Mesenchymal stem cell (in vitro differentiated cells and primary cell): ENCODE measurements around the gene SDR9C7.
"Not testable (repeated sequence)": the region's sequence is repeated elsewhere in the genome, so short reads cannot be mapped to it uniquely, and the experiment has no call there.

ENCODE experiments used
- DNase-seq: peaks from one replicate; pipeline ENCODE4 v3.0.0-alpha.2; 2013
- H2AFZ ChIP-seq: one replicate; pipeline ENCODE4 v1.6.1; 2013; ENCODE audit warnings: low read depth, mild to moderate bottlenecking, control low read depth, inconsistent platforms, low read length, moderate library complexity
- H2AK5ac ChIP-seq: 2 replicates; pipeline ENCODE4 v1.6.1; 2013; ENCODE audit warnings: low read length, moderate library complexity, mild to moderate bottlenecking, inconsistent platforms; ENCODE audit not compliant: severe bottlenecking
- H2BK120ac ChIP-seq: one replicate; pipeline ENCODE4 v1.6.1; 2013; ENCODE audit warnings: low read depth, mild to moderate bottlenecking, inconsistent platforms, low read length, moderate library complexity
- H2BK12ac ChIP-seq, 2 experiments: one replicate each; pipeline ENCODE4 v1.6.1; 2013; ENCODE audit warnings: inconsistent platforms in 2 of 2, low read length in 2 of 2, mild to moderate bottlenecking in 2 of 2, moderate library complexity in 2 of 2, control low read depth in 1 of 2
- H2BK15ac ChIP-seq: one replicate; pipeline ENCODE4 v1.6.1; 2013; ENCODE audit warnings: mild to moderate bottlenecking, low read depth, inconsistent platforms; ENCODE audit not compliant: poor library complexity, severe bottlenecking
- H2BK5ac ChIP-seq: 2 replicates; pipeline ENCODE4 v1.6.1; 2013; ENCODE audit warnings: low read depth, mild to moderate bottlenecking, low read length, control low read depth, inconsistent platforms; ENCODE audit not compliant: poor library complexity, severe bottlenecking
- H3K14ac ChIP-seq, 2 experiments: one replicate each; pipeline ENCODE4 v1.6.1; 2013; ENCODE audit warnings: inconsistent platforms in 2 of 2, low read length in 2 of 2, control low read depth in 1 of 2, mild to moderate bottlenecking in 1 of 2, moderate library complexity in 1 of 2
- H3K18ac ChIP-seq, 2 experiments: one replicate each; pipeline ENCODE4 v1.6.1; 2013; ENCODE audit warnings: inconsistent platforms in 2 of 2, low read length in 2 of 2, control low read depth in 1 of 2, low read depth in 1 of 2, mild to moderate bottlenecking in 1 of 2
- H3K23ac ChIP-seq, 2 experiments: one replicate each; pipeline ENCODE4 v1.6.1; 2013; ENCODE audit warnings: inconsistent platforms in 2 of 2, low read length in 2 of 2, mild to moderate bottlenecking in 2 of 2, moderate library complexity in 2 of 2, control low read depth in 1 of 2
- H3K27ac ChIP-seq: 2 replicates; pipeline ENCODE4 v1.5.1; 2013; ENCODE audit warnings: mild to moderate bottlenecking, moderate library complexity, low read length, control low read depth, inconsistent platforms; ENCODE audit not compliant: poor library complexity, severe bottlenecking
- H3K27me3 ChIP-seq, 2 experiments: 2 replicates each; pipeline versions ENCODE4 v1.6.1 to v1.7.0; 2013; ENCODE audit warnings: low read length in 2 of 2, mild to moderate bottlenecking in 2 of 2, moderate library complexity in 2 of 2, control low read depth in 1 of 2, inconsistent platforms in 1 of 2; ENCODE audit not compliant: control insufficient read depth in 1 of 2, insufficient read depth in 1 of 2
- H3K36me3 ChIP-seq, 2 experiments: 2 replicates each; pipeline versions ENCODE4 v1.6.1 to v1.7.0; 2013; ENCODE audit warnings: low read length in 2 of 2, control low read depth in 1 of 2, inconsistent platforms in 1 of 2, low read depth in 1 of 2, mild to moderate bottlenecking in 1 of 2; ENCODE audit not compliant: insufficient read depth in 2 of 2, control insufficient read depth in 1 of 2
- H3K4ac ChIP-seq, 2 experiments: one replicate each; pipeline ENCODE4 v1.6.1; 2013; ENCODE audit warnings: inconsistent platforms in 2 of 2, low read length in 2 of 2, mild to moderate bottlenecking in 2 of 2, moderate library complexity in 2 of 2, control low read depth in 1 of 2, low read depth in 1 of 2
- H3K4me1 ChIP-seq: 2 replicates; pipeline ENCODE4 v1.6.1; 2013; ENCODE audit warnings: low read depth, low read length, control low read depth; ENCODE audit not compliant: control insufficient read depth, insufficient read depth
- H3K4me2 ChIP-seq: 2 replicates; pipeline ENCODE4 v1.6.1; 2013; ENCODE audit warnings: low read length, mild to moderate bottlenecking, inconsistent platforms; ENCODE audit not compliant: poor library complexity, severe bottlenecking
- H3K4me3 ChIP-seq, 2 experiments: 2 replicates each; pipeline versions ENCODE4 v1.5.1 to v1.7.0; 2013; ENCODE audit warnings: low read length in 2 of 2, mild to moderate bottlenecking in 2 of 2, control low read depth in 1 of 2, low read depth in 1 of 2; ENCODE audit not compliant: insufficient read depth in 1 of 2
- H3K79me1 ChIP-seq: replicated peaks from 2 replicates; pipeline ENCODE4 v1.6.1; 2013; ENCODE audit warnings: mild to moderate bottlenecking, control low read depth, low read length, inconsistent platforms; ENCODE audit not compliant: poor library complexity, severe bottlenecking
- H3K9ac ChIP-seq: 2 replicates; pipeline ENCODE4 v1.7.0; 2013; ENCODE audit warnings: mild to moderate bottlenecking, low read length, moderate library complexity
- H3K9me3 ChIP-seq: 2 replicates; pipeline ENCODE4 v1.7.0; 2013; ENCODE audit warnings: mild to moderate bottlenecking, low read length; ENCODE audit not compliant: control insufficient read depth
- H4K8ac ChIP-seq: one replicate; pipeline ENCODE4 v1.6.1; 2013; ENCODE audit warnings: inconsistent platforms, mild to moderate bottlenecking, low read length, moderate library complexity
- H4K91ac ChIP-seq: one replicate; pipeline ENCODE4 v1.6.1; 2013; ENCODE audit warnings: mild to moderate bottlenecking, low read length, inconsistent platforms
- WGBS: methylation state at CpG from one replicate; pipeline ENCODE4 v1.1.7; 2013; ENCODE audit warnings: mixed read lengths; 5-methylcytosine and 5-hydroxymethylcytosine counted together

Gene SDR9C7

GRCh38 chr12:56943878-56944277 lies 9.7 kb upstream of the SDR9C7 start:
- Histone ChIP-seq H3K9ac (no peak overlapping the region), H3K4me1 (peaks cover 10% of the 10 kb centered on the region), H2BK12ac (no peak overlapping the region), H3K9me3 (no peaks in the 10 kb centered on the region), H2BK5ac (no peak overlapping the region), H3K79me1 (no peaks in the 10 kb centered on the region), H4K8ac (no peak overlapping the region), H3K18ac (no peak overlapping the region), H3K4me2 (no peak overlapping the region), H3K27ac (no peak overlapping the region), H3K4ac (no peak overlapping the region), H2BK120ac (no peak overlapping the region), H4K91ac (no peak overlapping the region), H3K4me3 (no peak overlapping the region), H2BK15ac (no peak overlapping the region), H2AFZ (no peak overlapping the region), H3K27me3 (no peaks in the 10 kb centered on the region), H3K14ac (no peak overlapping the region), H3K23ac (no peak overlapping the region), H3K36me3 (no peaks in the 10 kb centered on the region), H2AK5ac (no peak overlapping the region)
- DNase-seq = no peak
- 79% methylated on average over 2 of the region's 4 CpGs for WGBS

GRCh38 chr12:56943374-56943773 lies 9.2 kb upstream of the SDR9C7 start:
- not testable (repeated sequence) for H3K18ac ChIP-seq
- no CpG with 5 or more reads among the region's 1 CpG for WGBS

GRCh38 chr12:56941299-56942017 lies 7.2 kb upstream of the SDR9C7 start:
- peak overlapping the region; percentile 33 for H2AK5ac ChIP-seq
- H3K14ac ChIP-seq = no peak overlapping the region
- H4K8ac ChIP-seq = no peak overlapping the region
- H3K9me3 ChIP-seq = no peaks in the 10 kb centered on the region
- 9% methylated on average over 1 of the region's 3 CpGs for WGBS
- H3K27me3 ChIP-seq = peaks cover 8 to 16% of the 10 kb centered on the region in 2 experiments
- peak; percentile 69 for DNase-seq
- H2BK12ac ChIP-seq = no peak overlapping the region
- peak overlapping the region; percentile 52 for H3K4me2 ChIP-seq
- no peak overlapping the region for H2AFZ ChIP-seq
- H3K4me1 ChIP-seq = peaks cover 10% of the 10 kb centered on the region
- H3K18ac ChIP-seq = peak overlapping the region; percentile 37 to 55
- peak overlapping the region in 1 of 2 experiments; percentile 47 for H3K4me3 ChIP-seq
- H4K91ac ChIP-seq = no peak overlapping the region
- H3K79me1 ChIP-seq = no peaks in the 10 kb centered on the region
- H3K36me3 ChIP-seq = no peaks in the 10 kb centered on the region
- no peak overlapping the region for H3K9ac ChIP-seq
- peak overlapping the region; percentile 45 for H2BK5ac ChIP-seq
- no peak overlapping the region for H2BK120ac ChIP-seq
- peak overlapping the region; percentile 74 for H2BK15ac ChIP-seq
- H3K27ac ChIP-seq = peak overlapping the region; percentile 81
- no peak overlapping the region for H3K4ac ChIP-seq
- H3K23ac ChIP-seq = no peak overlapping the region

More at GRCh38 chr12:56943374-56943773, 9.2 kb upstream of the SDR9C7 start:
- not testable (repeated sequence) for H2AFZ ChIP-seq, H3K9me3 ChIP-seq, H4K91ac ChIP-seq, H2AK5ac ChIP-seq, DNase-seq, H2BK5ac ChIP-seq, H2BK120ac ChIP-seq, H2BK15ac ChIP-seq, H3K27ac ChIP-seq, H3K4me3 ChIP-seq, H3K79me1 ChIP-seq, H3K4ac ChIP-seq, H3K27me3 ChIP-seq, H2BK12ac ChIP-seq, H3K14ac ChIP-seq, H4K8ac ChIP-seq, H3K9ac ChIP-seq, H3K4me2 ChIP-seq, H3K36me3 ChIP-seq
- H3K23ac ChIP-seq = peak overlapping the region in 1 of 2 experiments; percentile 24
- H3K4me1 ChIP-seq = peaks cover 10% of the 10 kb centered on the region

DNA sequence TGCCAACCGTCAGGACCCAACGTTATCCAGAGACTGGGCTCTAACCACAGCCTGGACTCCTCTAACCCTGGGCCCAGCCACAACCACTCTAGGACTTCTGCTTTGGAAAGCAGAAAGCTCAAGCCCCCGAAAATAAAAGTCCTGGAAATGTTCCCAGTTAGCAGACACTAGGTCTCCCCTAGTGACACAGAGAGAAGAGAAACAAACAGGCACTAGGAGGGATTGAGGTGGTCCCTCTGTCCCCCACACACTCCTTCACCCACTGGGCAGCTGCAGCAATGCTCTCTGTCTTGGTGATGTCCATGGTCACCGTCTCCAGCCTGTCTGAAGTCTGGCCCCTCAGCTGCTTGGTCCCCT lies 6.7 kb upstream of the SDR9C7 start:
- not testable (repeated sequence) for H3K4me2 ChIP-seq, H4K91ac ChIP-seq, H2BK5ac ChIP-seq, H3K36me3 ChIP-seq, H3K23ac ChIP-seq, H2BK12ac ChIP-seq, H2BK15ac ChIP-seq, H3K27ac ChIP-seq, H3K4ac ChIP-seq, H3K14ac ChIP-seq, DNase-seq, H2AFZ ChIP-seq, H3K18ac ChIP-seq, H3K9me3 ChIP-seq, H3K9ac ChIP-seq, H2AK5ac ChIP-seq, H2BK120ac ChIP-seq, H3K4me3 ChIP-seq, H4K8ac ChIP-seq, H3K79me1 ChIP-seq
- no CpG with 5 or more reads among the region's 4 CpGs for WGBS
- Histone ChIP-seq H3K27me3 (peaks cover 13 to 22% of the 10 kb centered on the region in 2 experiments), H3K4me1 (peaks cover 10% of the 10 kb centered on the region)
